Activated CD8-positive, alpha-beta T cell treated with anti-CD3 and anti-CD28 coated beads for 36 hours (primary cell): ENCODE data around the gene ZNF451. TPM values are rescaled to one million over a fixed set of nuclear protein-coding genes. Genes with fewer than 3 reads are reported as not detected.

Source experiments
- ATAC-seq: fragments of 200-7000 bp; cut with Tn5 transposase; one replicate; pipeline ENCODE4 v1.10.0; 2021; ENCODE audit warnings: mild to moderate bottlenecking, moderate library complexity
- CTCF ChIA-PET: fragments of 350-600 bp; sonication (Branson Sonifier 250); formaldehyde crosslinking; loops from one replicate; lab custom pipeline; 2021; ENCODE audit warnings: antibody characterized with exemption; lab: Charles Lee
- POLR2A ChIA-PET: fragments of 350-600 bp; sonication (Branson Sonifier 250); formaldehyde crosslinking; loops from one replicate; lab custom pipeline; 2021; ENCODE audit warnings: antibody characterized with exemption; lab: Charles Lee
- DNase-seq: peaks from one replicate; pipeline ENCODE4 v3.0.0-alpha.2; 2020
- H3K27ac Mint-ChIP-seq: one replicate; pipeline ENCODE4 v1.8.0; 2021; ENCODE audit warnings: mild to moderate bottlenecking, mixed read lengths
- H3K27me3 Mint-ChIP-seq: one replicate; pipeline ENCODE4 v1.8.0; 2021; ENCODE audit warnings: mixed read lengths
- H3K36me3 Mint-ChIP-seq: one replicate; pipeline ENCODE4 v1.8.0; 2021; ENCODE audit warnings: low read depth, mixed read lengths
- H3K4me1 Mint-ChIP-seq: one replicate; pipeline ENCODE4 v1.8.0; 2021; ENCODE audit warnings: low read depth, mixed read lengths
- H3K4me3 Mint-ChIP-seq: one replicate; pipeline ENCODE4 v1.8.0; 2021; ENCODE audit warnings: mild to moderate bottlenecking, moderate library complexity, mixed read lengths
- H3K9me3 Mint-ChIP-seq: one replicate; pipeline ENCODE4 v1.8.0; 2021; ENCODE audit warnings: mixed read lengths
- CTCF ChIP-seq: fragments of 200-600 bp; IDR thresholded peaks from one replicate; pipeline ENCODE4 v1.8.0; 2022; ENCODE audit warnings: antibody characterized with exemption, mild to moderate bottlenecking
- intact Hi-C: fragments of 100-400 bp; cut with micrococcal nuclease; formaldehyde crosslinking; loops from one replicate; pipeline ENCODE4 v1.10.0; 2022
- total RNA-seq, 2 experiments: library from RNA; stranded (reverse); gene quantifications; one replicate each; pipeline ENCODE4 v1.2.3, GENCODE V29; 2021

The ZNF451 gene
- total RNA-seq, 2 experiments from 2014 or later = 44.4 to 46.8 TPM

- Mint-ChIP-seq H3K4me1 (peaks cover 28% of the 10 kb centered on the region), H3K9me3 (no peaks in the 10 kb centered on the region), H3K4me3 (peak overlapping the region; percentile 62), H3K27me3 (peaks cover 18% of the 10 kb centered on the region), H3K27ac (peak overlapping the region; percentile 47), H3K36me3 (peaks cover 36% of the 10 kb centered on the region)
- TF ChIP-seq CTCF = no peak
- ChIA-PET POLR2A (no interaction called here), CTCF (no interaction called here)
- intact Hi-C loops = no loop called here
- DNase-seq (no peak), ATAC-seq (no peak)
Measured at GRCh38 chr6:57048577-57048976, 41.4 kb upstream of the ZNF451 start.

- ChIA-PET CTCF (no interaction called here), POLR2A (no interaction called here)
- DNase-seq (no peak), ATAC-seq (no peak)
- Mint-ChIP-seq H3K4me3 (no peak overlapping the region), H3K27ac (no peak overlapping the region), H3K36me3 (peaks cover 23% of the 10 kb centered on the region), H3K4me1 (peaks cover 2% of the 10 kb centered on the region), H3K27me3 (no peaks in the 10 kb centered on the region), H3K9me3 (no peaks in the 10 kb centered on the region)
- no peak for TF ChIP-seq CTCF
- intact Hi-C loops = no loop called here
Measured at GRCh38 chr6:57063847-57064246, 26.1 kb upstream of the ZNF451 start.

- peaks cover 2% of the 10 kb centered on the region for H3K4me1 Mint-ChIP-seq
- intact Hi-C loops = no loop called here
- H3K27me3 Mint-ChIP-seq = no peaks in the 10 kb centered on the region
- H3K36me3 Mint-ChIP-seq = peaks cover 19% of the 10 kb centered on the region
- ChIA-PET CTCF (no interaction called here), POLR2A (no interaction called here)
- no peaks in the 10 kb centered on the region for H3K9me3 Mint-ChIP-seq
- TF ChIP-seq CTCF = no peak
- ATAC-seq = no peak
- no peak overlapping the region for H3K27ac Mint-ChIP-seq
- H3K4me3 Mint-ChIP-seq = no peak overlapping the region
- no peak for DNase-seq
Measured at GRCh38 chr6:57064809-57065208, 25.2 kb upstream of the ZNF451 start.

- H3K9me3 Mint-ChIP-seq = no peaks in the 10 kb centered on the region
- ChIA-PET POLR2A (interaction anchor here (1.3 kb wide), 1 partner anchor 15 kb away, joined by 3 read pairs; no protein-coding TSS in a partner anchor), CTCF (no interaction called here)
- H3K27me3 Mint-ChIP-seq = no peaks in the 10 kb centered on the region
- no peak overlapping the region for H3K27ac Mint-ChIP-seq
- intact Hi-C loops = no loop called here
- H3K4me1 Mint-ChIP-seq = peaks cover 2% of the 10 kb centered on the region
- TF ChIP-seq CTCF = no peak
- H3K4me3 Mint-ChIP-seq = no peak overlapping the region
- DNase-seq = no peak
- ATAC-seq = no peak
- H3K36me3 Mint-ChIP-seq = peaks cover 5% of the 10 kb centered on the region
Measured at GRCh38 chr6:57068061-57068460, 21.9 kb upstream of the ZNF451 start.

GRCh38 chr6:57069228-57069627, 20.8 kb upstream of the ZNF451 start:
- H3K4me1 Mint-ChIP-seq = peaks cover 2% of the 10 kb centered on the region
- no peaks in the 10 kb centered on the region for H3K27me3 Mint-ChIP-seq
- no peak overlapping the region for H3K27ac Mint-ChIP-seq
- CTCF ChIA-PET = no interaction called here
- no peak for ATAC-seq
- H3K4me3 Mint-ChIP-seq = no peak overlapping the region
- H3K9me3 Mint-ChIP-seq = no peaks in the 10 kb centered on the region
- peaks cover 5% of the 10 kb centered on the region for H3K36me3 Mint-ChIP-seq
- no peak for TF ChIP-seq CTCF
- POLR2A ChIA-PET = no interaction called here
- DNase-seq = no peak
- intact Hi-C loops = no loop called here
